Panc1 (cell line): ENCODE measurements around the gene DIRAS3. TPM values are rescaled to one million over a fixed set of nuclear protein-coding genes. Genes with fewer than 3 reads are reported as not detected.

ENCODE experiments used
- ATAC-seq: fragments of 200-7000 bp; cut with Tn5 transposase; 2 replicates; pipeline ENCODE4 v1.9.1; 2020; ENCODE audit warnings: mild to moderate bottlenecking, moderate library complexity
- BruUV-seq: library from RNA; stranded (reverse); fragments of 400-500 nt; replicated peaks from 2 replicates; lab custom pipeline; 2021; lab: Mats Ljungman, UMichigan
- CTCF ChIA-PET: fragments of 300-600 bp; sonication (Branson Sonifier 250); formaldehyde crosslinking; loops from one replicate; lab custom pipeline; 2022; ENCODE audit warnings: antibody characterized with exemption; lab: Charles Lee
- POLR2A ChIA-PET: fragments of 300-600 bp; sonication (Branson Sonifier 250); formaldehyde crosslinking; loops from one replicate; lab custom pipeline; 2022; ENCODE audit warnings: antibody characterized with exemption; lab: Charles Lee
- DNase-seq: peaks from one replicate; pipeline ENCODE4 v3.0.0-alpha.2; 2010; ENCODE audit warnings: low read depth, low spot score
- H3K27ac ChIP-seq: 2 replicates; pipeline ENCODE4 v1.5.1; 2011; ENCODE audit warnings: mild to moderate bottlenecking, low read length, inconsistent platforms
- H3K27me3 ChIP-seq: fragments of 200-500 bp; sonication (Bioruptor generic); 2 replicates; pipeline ENCODE4 v1.6.0; 2014; ENCODE audit warnings: low read length, inconsistent platforms; ENCODE audit not compliant: control insufficient read depth, insufficient read depth
- H3K36me3 ChIP-seq: fragments of 200-500 bp; sonication (Bioruptor generic); 2 replicates; pipeline ENCODE4 v1.5.1; 2014; ENCODE audit warnings: inconsistent platforms, mild to moderate bottlenecking, low read length, moderate library complexity; ENCODE audit not compliant: control insufficient read depth, insufficient read depth
- H3K4me1 ChIP-seq: 2 replicates; pipeline ENCODE4 v1.5.1; 2011; ENCODE audit warnings: inconsistent platforms, mild to moderate bottlenecking, low read length, moderate library complexity; ENCODE audit not compliant: control insufficient read depth, insufficient read depth
- H3K4me3 ChIP-seq, 2 experiments: 2 replicates each; pipeline ENCODE4 v1.5.1; 2011 to 2012; ENCODE audit warnings: low read depth in 2 of 2, low read length in 2 of 2, mild to moderate bottlenecking in 2 of 2, inconsistent platforms in 1 of 2, moderate library complexity in 1 of 2
- H3K9me3 ChIP-seq: fragments of 200-500 bp; sonication (Bioruptor generic); 2 replicates; pipeline ENCODE4 v1.5.1; 2014; ENCODE audit warnings: low read depth, mild to moderate bottlenecking, inconsistent platforms, low read length, moderate library complexity; ENCODE audit not compliant: control insufficient read depth, insufficient read depth
- CTCF ChIP-seq: fragments of 450-650 bp; IDR thresholded peaks from 2 replicates; pipeline ENCODE4 v1.5.1; 2017; ENCODE audit warnings: mild to moderate bottlenecking
- POLR2AphosphoS5 ChIP-seq: IDR thresholded peaks from 2 replicates; pipeline ENCODE4 v1.6.1; 2012; ENCODE audit warnings: mild to moderate bottlenecking, low read depth, low read length, moderate library complexity
- SIN3A ChIP-seq: IDR thresholded peaks from 2 replicates; pipeline ENCODE4 v1.6.1; 2012; ENCODE audit warnings: low read depth, mild to moderate bottlenecking, low read length, moderate library complexity, borderline replicate concordance; ENCODE audit not compliant: insufficient read depth
- TCF7L2 ChIP-seq: IDR thresholded peaks from 2 replicates; pipeline ENCODE4 v1.6.1; 2011; ENCODE audit warnings: mild to moderate bottlenecking, low read depth, low read length, inconsistent platforms
- in situ Hi-C: cut with HindIII; loops from 2 replicates; pipeline ENCODE4 v1.10.0; 2016; ENCODE audit warnings: low sequenced_read_pairs, low pct_unique_long_range_greater_than_20kb
- intact Hi-C: fragments of 100-400 bp; cut with micrococcal nuclease; formaldehyde crosslinking; loops from one replicate; pipeline ENCODE4 v1.10.0; 2022; ENCODE audit not compliant: unreplicated experiment
- total RNA-seq: library from RNA; stranded (reverse); gene quantifications from one replicate; pipeline ENCODE4 v1.2.1, GENCODE V29; 2021; ENCODE audit not compliant: unreplicated experiment
- TF ChIP-seq, protein P1 (sequence below), 2 experiments: IDR thresholded peaks; 2 replicates each; pipeline ENCODE4 v1.6.1; 2011 to 2012; ENCODE audit warnings: low read depth in 2 of 2, control low read depth in 1 of 2, low read length in 1 of 2, mild to moderate bottlenecking in 1 of 2, moderate library complexity in 1 of 2; ENCODE audit not compliant: insufficient read depth in 1 of 2

The DIRAS3 gene
- total RNA-seq, 1 experiment from 2014 or later: not detected

DNA sequence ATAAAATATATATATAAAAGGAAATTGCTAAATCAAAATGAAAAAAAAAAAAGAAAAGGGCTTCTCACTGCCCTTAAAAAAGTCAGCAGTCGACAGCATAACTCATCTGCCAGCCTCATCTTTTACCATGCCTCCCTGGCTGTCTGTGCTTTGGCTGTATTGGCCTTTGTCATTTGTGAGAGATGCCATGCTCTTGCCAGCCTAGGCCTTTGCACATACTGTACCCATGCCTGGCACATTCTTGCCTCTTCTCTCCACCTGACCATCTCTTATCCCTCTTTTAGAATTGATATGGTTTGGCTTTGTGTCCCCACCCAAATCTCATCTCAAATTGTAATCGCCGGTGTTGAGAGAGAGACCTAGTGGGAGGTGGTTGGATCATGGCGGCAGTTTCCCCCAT lies 37.1 kb downstream of the DIRAS3 start:
- no peaks in the 10 kb centered on the region for H3K4me1 ChIP-seq
- ChIA-PET POLR2A (no interaction called here), CTCF (no interaction called here)
- no peaks in the 10 kb centered on the region for H3K27me3 ChIP-seq
- H3K9me3 ChIP-seq: no peaks in the 10 kb centered on the region
- no TSS peak for BruUV-seq
- no peak overlapping the region for H3K27ac ChIP-seq
- no peak for TF ChIP-seq SIN3A
- TF ChIP-seq TCF7L2: no peak
- no peak for TF ChIP-seq CTCF
- TF ChIP-seq POLR2AphosphoS5: no peak
- TF ChIP-seq, protein P1, sequence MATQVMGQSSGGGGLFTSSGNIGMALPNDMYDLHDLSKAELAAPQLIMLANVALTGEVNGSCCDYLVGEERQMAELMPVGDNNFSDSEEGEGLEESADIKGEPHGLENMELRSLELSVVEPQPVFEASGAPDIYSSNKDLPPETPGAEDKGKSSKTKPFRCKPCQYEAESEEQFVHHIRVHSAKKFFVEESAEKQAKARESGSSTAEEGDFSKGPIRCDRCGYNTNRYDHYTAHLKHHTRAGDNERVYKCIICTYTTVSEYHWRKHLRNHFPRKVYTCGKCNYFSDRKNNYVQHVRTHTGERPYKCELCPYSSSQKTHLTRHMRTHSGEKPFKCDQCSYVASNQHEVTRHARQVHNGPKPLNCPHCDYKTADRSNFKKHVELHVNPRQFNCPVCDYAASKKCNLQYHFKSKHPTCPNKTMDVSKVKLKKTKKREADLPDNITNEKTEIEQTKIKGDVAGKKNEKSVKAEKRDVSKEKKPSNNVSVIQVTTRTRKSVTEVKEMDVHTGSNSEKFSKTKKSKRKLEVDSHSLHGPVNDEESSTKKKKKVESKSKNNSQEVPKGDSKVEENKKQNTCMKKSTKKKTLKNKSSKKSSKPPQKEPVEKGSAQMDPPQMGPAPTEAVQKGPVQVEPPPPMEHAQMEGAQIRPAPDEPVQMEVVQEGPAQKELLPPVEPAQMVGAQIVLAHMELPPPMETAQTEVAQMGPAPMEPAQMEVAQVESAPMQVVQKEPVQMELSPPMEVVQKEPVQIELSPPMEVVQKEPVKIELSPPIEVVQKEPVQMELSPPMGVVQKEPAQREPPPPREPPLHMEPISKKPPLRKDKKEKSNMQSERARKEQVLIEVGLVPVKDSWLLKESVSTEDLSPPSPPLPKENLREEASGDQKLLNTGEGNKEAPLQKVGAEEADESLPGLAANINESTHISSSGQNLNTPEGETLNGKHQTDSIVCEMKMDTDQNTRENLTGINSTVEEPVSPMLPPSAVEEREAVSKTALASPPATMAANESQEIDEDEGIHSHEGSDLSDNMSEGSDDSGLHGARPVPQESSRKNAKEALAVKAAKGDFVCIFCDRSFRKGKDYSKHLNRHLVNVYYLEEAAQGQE (IDR thresholded peaks at IDR 0.05; ENCODE audit: insufficient read depth in 1 of 2, low read depth in 2 of 2, low read length in 1 of 2): no peak
- no peak for ATAC-seq
- no peak overlapping the region for H3K4me3 ChIP-seq
- no peak for DNase-seq
- no peaks in the 10 kb centered on the region for H3K36me3 ChIP-seq
- intact Hi-C loops: no loop called here
- in situ Hi-C loops: no loop called here

- H3K36me3 ChIP-seq: no peaks in the 10 kb centered on the region
- H3K27me3 ChIP-seq: no peaks in the 10 kb centered on the region
- DNase-seq: no peak
- intact Hi-C loops (no loop called here), in situ Hi-C loops (no loop called here)
- BruUV-seq: no TSS peak
- H3K4me3 ChIP-seq: no peak overlapping the region
- no peaks in the 10 kb centered on the region for H3K4me1 ChIP-seq
- no peak for TF ChIP-seq CTCF
- no peak for TF ChIP-seq SIN3A
- no peak for TF ChIP-seq POLR2AphosphoS5
- TF ChIP-seq, protein P1 (IDR thresholded peaks at IDR 0.05; ENCODE audit: insufficient read depth in 1 of 2, low read depth in 2 of 2, low read length in 1 of 2): no peak
- TF ChIP-seq TCF7L2: no peak
- POLR2A ChIA-PET: no interaction called here
- H3K27ac ChIP-seq: no peak overlapping the region
- ATAC-seq: no peak
- CTCF ChIA-PET: no interaction called here
- no peaks in the 10 kb centered on the region for H3K9me3 ChIP-seq
Observed at GRCh38 chr1:68011657-68012375, 38.6 kb downstream of the DIRAS3 start.
